Mesothelial cell of epicardium (in vitro differentiated cells): Measurements from ENCODE around the gene RFX3. TPM values are rescaled to one million over a fixed set of nuclear protein-coding genes. Genes with fewer than 3 reads are reported as not detected.

ENCODE experiments used
- DNase-seq, 2 experiments: peaks; one replicate each; pipeline ENCODE4 v3.0.0; 2021; ENCODE audit warnings: low spot score in 2 of 2; ENCODE audit not compliant: unreplicated experiment in 2 of 2
- H3K27ac Mint-ChIP-seq: 2 replicates; pipeline ENCODE4 v1.8.0; 2021; ENCODE audit warnings: mixed read lengths
- H3K27me3 Mint-ChIP-seq: 2 replicates; pipeline ENCODE4 v1.8.0; 2021; ENCODE audit warnings: low read depth, mixed read lengths
- H3K36me3 Mint-ChIP-seq: 2 replicates; pipeline ENCODE4 v1.8.0; 2021; ENCODE audit warnings: mixed read lengths
- H3K4me1 Mint-ChIP-seq: 2 replicates; pipeline ENCODE4 v1.8.0; 2021; ENCODE audit warnings: mixed read lengths
- H3K4me3 Mint-ChIP-seq: 2 replicates; pipeline ENCODE4 v1.8.0; 2021; ENCODE audit warnings: mild to moderate bottlenecking, moderate library complexity, mixed read lengths
- H3K9me3 Mint-ChIP-seq: 2 replicates; pipeline ENCODE4 v1.8.0; 2021; ENCODE audit warnings: mixed read lengths
- CTCF ChIP-seq: fragments of 200-600 bp; sonication (generic); IDR thresholded peaks from one replicate; pipeline ENCODE4 v1.5.0; 2021; ENCODE audit warnings: antibody characterized with exemption; ENCODE audit not compliant: unreplicated experiment
- total RNA-seq: library from RNA; stranded (reverse); gene quantifications from 3 replicates; pipeline ENCODE4 v1.2.1, GENCODE V29; 2021

RFX3 gene
- total RNA-seq, 1 donor from 2014 or later: 42.5 TPM

DNA sequence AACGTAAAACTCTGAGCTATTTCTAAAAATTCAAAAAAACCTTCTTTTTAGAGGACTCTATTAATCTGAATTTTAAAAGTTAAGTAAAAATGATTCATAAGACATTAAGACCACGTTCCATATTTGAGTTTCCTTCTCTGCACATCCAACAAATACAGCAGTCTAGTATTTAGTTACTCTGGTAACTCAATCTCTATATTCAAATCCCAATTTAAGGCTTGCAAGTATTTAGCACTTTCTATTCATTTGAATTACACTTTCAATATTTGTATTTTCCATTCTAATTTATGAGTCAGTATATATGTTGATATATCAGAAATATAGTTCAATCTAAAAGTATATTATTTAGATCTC, 17.7 kb downstream of the RFX3 start:
- no peak for TF ChIP-seq CTCF
- H3K27me3 Mint-ChIP-seq: no peaks in the 10 kb centered on the region
- DNase-seq: no peak
- H3K4me3 Mint-ChIP-seq: no peak overlapping the region
- H3K4me1 Mint-ChIP-seq: peaks cover 27% of the 10 kb centered on the region
- H3K9me3 Mint-ChIP-seq: peaks cover 4% of the 10 kb centered on the region
- H3K36me3 Mint-ChIP-seq: peaks cover 4% of the 10 kb centered on the region
- H3K27ac Mint-ChIP-seq: peak overlapping the region; percentile 51

GRCh38 chr9:3507395-3508077, 18.3 kb downstream of the RFX3 start:
- H3K4me1 Mint-ChIP-seq: peaks cover 27% of the 10 kb centered on the region
- no peaks in the 10 kb centered on the region for H3K27me3 Mint-ChIP-seq
- no peak for TF ChIP-seq CTCF
- no peak overlapping the region for H3K4me3 Mint-ChIP-seq
- peaks cover 2% of the 10 kb centered on the region for H3K36me3 Mint-ChIP-seq
- peaks cover 4% of the 10 kb centered on the region for H3K9me3 Mint-ChIP-seq
- H3K27ac Mint-ChIP-seq: no peak overlapping the region
- DNase-seq: no peak

DNA sequence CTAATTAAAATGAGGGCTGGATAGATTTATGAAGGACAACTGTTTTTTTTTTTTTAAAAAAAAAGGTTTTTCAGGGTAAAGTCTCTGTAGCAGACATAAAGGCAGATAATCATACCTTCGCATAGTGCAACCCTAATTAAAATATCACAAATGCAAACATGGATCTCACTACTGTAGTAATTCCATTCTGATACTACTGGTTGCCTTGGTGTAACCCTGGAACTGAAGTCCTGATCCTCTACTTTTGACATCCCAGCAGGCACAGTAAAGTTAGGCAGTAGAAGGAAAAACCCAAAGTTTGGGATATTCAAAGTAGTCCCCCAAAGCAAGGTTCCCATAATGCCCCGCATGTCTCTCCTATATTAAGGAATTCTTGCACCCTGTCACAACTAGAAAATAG, 19.6 kb downstream of the RFX3 start:
- H3K36me3 Mint-ChIP-seq: peaks cover 2% of the 10 kb centered on the region
- H3K4me3 Mint-ChIP-seq: no peak overlapping the region
- no peak for DNase-seq
- no peaks in the 10 kb centered on the region for H3K27me3 Mint-ChIP-seq
- no peak for TF ChIP-seq CTCF
- no peak overlapping the region for H3K27ac Mint-ChIP-seq
- H3K9me3 Mint-ChIP-seq: no peaks in the 10 kb centered on the region
- H3K4me1 Mint-ChIP-seq: peaks cover 23% of the 10 kb centered on the region

GRCh38 chr9:3502560-3503398, 23.0 kb downstream of the RFX3 start:
- Mint-ChIP-seq H3K9me3 (no peaks in the 10 kb centered on the region), H3K27me3 (no peaks in the 10 kb centered on the region), H3K4me3 (no peak overlapping the region), H3K36me3 (peaks cover 2% of the 10 kb centered on the region), H3K4me1 (peaks cover 10% of the 10 kb centered on the region), H3K27ac (no peak overlapping the region)
- TF ChIP-seq CTCF: no peak
- no peak for DNase-seq

- no peaks in the 10 kb centered on the region for H3K27me3 Mint-ChIP-seq
- no peak overlapping the region for H3K27ac Mint-ChIP-seq
- no peaks in the 10 kb centered on the region for H3K9me3 Mint-ChIP-seq
- no peak overlapping the region for H3K4me3 Mint-ChIP-seq
- no peaks in the 10 kb centered on the region for H3K36me3 Mint-ChIP-seq
- H3K4me1 Mint-ChIP-seq: peaks cover 24% of the 10 kb centered on the region
- no peak for DNase-seq
- TF ChIP-seq CTCF: no peak
These were observed 25.8 kb downstream of the RFX3 start for GRCh38 chr9:3500044-3500443.
